ENCODE measurements around the gene PHEX.
A peak's percentile ranks its signal among the peaks of the same experiment; 100 is the strongest.

PHEX gene

DNA sequence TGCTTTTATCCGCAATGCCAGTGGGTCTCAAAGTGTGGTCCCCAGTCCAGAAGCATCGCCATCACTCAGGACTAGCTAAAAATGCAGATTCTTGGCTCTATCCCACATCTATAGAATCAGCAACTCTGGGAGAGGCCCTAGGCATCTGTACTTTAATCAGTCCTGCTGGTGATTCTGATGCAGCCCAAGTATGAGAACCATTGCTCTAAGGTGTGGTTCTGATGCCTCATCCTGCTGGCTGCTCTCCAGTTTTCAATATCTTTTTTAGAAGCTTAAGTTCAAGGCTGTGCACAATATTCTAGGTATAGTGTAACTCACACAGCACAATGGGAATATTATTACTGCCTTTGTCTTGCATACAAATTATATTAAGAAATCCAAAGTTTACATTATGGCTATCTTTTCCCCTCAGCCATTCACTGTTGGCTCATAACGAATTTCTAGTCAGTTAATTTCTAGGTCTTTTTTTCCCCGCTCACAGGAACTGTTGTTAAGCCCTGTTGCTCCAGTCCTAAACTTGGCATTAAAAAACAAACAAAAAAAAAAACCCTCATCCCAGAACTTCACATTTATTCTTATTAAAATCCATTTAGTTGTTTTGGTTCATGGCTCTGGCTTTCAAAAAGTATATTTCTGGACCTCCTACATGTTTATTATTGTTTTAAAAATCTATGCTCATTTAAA lies 109.1 kb downstream of the PHEX start:
- TF ChIP-seq, protein P1, sequence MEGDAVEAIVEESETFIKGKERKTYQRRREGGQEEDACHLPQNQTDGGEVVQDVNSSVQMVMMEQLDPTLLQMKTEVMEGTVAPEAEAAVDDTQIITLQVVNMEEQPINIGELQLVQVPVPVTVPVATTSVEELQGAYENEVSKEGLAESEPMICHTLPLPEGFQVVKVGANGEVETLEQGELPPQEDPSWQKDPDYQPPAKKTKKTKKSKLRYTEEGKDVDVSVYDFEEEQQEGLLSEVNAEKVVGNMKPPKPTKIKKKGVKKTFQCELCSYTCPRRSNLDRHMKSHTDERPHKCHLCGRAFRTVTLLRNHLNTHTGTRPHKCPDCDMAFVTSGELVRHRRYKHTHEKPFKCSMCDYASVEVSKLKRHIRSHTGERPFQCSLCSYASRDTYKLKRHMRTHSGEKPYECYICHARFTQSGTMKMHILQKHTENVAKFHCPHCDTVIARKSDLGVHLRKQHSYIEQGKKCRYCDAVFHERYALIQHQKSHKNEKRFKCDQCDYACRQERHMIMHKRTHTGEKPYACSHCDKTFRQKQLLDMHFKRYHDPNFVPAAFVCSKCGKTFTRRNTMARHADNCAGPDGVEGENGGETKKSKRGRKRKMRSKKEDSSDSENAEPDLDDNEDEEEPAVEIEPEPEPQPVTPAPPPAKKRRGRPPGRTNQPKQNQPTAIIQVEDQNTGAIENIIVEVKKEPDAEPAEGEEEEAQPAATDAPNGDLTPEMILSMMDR (IDR thresholded peaks at IDR 0.05; ENCODE audit: low read depth, low read length), result no peak
- H3K4me3 ChIP-seq (replicated peaks in 1 of 2; ENCODE audit: low read depth in 2 of 2, low read length in 2 of 2), result no peak overlapping the region
- DNase-seq (ENCODE audit: low read depth in 2 of 2), result peak in 1 of 2 donors; percentile 4

DNA sequence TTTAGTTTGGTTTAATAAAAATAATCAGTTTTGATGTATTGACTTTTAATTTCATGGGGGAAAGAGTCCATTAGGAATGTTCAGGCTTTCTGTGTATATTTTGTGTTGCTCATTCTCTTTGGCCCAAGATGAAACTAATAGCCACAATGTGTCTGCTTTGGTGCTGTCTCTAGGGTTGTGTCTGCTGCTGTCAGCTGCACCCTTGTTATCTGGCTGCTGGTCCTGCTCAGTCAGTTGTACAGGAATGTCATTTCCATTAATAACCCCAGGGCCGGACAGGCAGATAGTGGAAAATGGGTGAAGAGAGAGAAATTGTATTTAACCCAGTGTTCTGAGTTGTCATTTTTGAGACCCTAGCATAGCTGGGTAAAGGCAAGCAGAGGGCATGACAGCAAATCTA lies 115.1 kb downstream of the PHEX start:
- H3K4me3 ChIP-seq (replicated peaks in 1 of 2; ENCODE audit: low read depth in 2 of 2, low read length in 2 of 2), result no peak overlapping the region
- no peak for DNase-seq (ENCODE audit: low read depth in 2 of 2)
- TF ChIP-seq, protein P1 (IDR thresholded peaks at IDR 0.05; ENCODE audit: low read depth, low read length), result no peak

DNA sequence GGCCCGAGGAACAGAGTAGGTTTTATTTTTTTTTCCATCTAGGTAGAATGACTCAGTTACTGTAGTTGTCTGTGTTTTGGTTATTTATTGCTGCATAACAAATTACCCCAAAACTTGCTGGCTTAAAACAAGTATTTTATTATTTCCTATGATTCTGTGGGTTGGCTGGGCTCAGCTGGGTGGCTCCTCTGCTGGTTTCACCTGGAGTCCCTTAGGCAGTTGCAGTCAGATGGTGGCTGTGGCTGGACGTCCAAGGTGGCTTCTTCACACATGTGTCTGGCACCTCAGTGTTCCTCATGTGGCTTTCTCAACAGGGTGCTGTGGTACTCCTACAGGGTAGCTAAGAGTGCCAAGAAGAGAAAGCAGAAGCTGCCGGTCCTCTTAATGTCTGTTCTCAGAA lies 115.8 kb downstream of the PHEX start:
- TF ChIP-seq, protein P1 (IDR thresholded peaks at IDR 0.05; ENCODE audit: low read depth, low read length), result no peak
- no peak for DNase-seq (ENCODE audit: low read depth in 2 of 2)

DNA sequence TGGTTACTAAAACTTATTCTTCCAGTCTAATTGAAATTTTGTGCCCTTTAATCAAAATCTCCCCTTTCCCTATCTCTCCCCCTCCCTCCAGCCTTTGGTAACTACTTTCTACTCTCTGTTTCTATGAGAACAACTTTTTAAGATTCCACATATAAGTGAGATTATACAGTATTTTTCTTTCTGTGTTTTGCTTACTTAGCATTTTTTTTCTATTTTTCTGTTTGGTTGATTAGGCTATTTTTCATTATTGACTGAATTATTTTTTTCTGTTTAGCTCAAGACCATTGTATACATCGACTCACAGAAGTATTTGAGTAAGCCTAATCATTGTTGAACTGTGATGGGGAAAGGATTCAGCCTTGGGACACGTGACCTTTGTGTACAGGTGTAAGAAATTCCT lies 116.4 kb downstream of the PHEX start:
- no peak overlapping the region for H3K4me3 ChIP-seq (replicated peaks in 1 of 2; ENCODE audit: low read depth in 2 of 2, low read length in 2 of 2)
- no peak for DNase-seq (ENCODE audit: low read depth in 2 of 2)
- TF ChIP-seq, protein P1 (IDR thresholded peaks at IDR 0.05; ENCODE audit: low read depth, low read length), result no peak

More for the DNA sequence above, 115.8 kb downstream of the PHEX start:
- no peak overlapping the region for H3K4me3 ChIP-seq (replicated peaks in 1 of 2; ENCODE audit: low read depth in 2 of 2, low read length in 2 of 2)

DNA sequence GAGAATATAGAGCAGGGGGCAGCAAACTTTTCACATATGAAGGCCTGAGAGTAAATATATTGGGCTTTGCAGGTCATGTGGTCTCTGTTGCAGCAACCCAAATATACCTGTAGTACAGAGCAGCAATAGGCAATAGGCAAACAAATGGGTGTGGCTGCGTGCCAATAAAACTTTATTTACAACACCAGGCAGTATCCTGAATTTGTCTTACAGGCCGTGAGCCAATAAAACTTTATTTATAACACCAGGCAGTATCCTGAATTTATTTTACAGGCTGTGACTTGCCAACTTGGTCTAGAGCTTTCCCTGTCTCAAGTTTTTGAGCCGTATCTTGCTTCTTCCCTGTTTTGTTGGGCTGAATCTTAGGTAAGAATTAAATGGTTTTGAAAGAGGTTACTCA lies 118.2 kb downstream of the PHEX start:
- DNase-seq (ENCODE audit: low read depth in 2 of 2), result no peak
- H3K4me3 ChIP-seq (replicated peaks in 1 of 2; ENCODE audit: low read depth in 2 of 2, low read length in 2 of 2), result no peak overlapping the region
- TF ChIP-seq, protein P1 (IDR thresholded peaks at IDR 0.05; ENCODE audit: low read depth, low read length), result no peak

DNA sequence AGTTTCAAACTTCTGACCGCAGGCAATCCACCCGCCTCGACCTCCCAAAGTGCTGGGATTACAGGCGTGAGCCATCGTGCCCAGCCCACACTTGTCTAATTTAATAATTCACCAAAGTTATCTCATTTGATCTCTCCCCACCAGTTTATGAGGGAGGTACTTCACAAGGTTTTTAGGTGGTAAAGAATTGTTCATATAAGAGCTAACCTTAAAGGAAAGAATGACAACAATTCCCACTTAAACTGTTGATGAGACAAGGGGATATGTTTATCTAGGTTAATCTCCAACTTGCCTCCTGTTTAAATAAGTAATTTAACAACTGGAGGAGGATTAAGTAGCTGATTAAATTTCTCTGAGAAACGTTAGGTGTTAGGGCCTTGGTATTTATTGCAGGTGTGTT lies 123.0 kb downstream of the PHEX start:
- TF ChIP-seq, protein P1 (IDR thresholded peaks at IDR 0.05; ENCODE audit: low read depth, low read length), result no peak
- DNase-seq (ENCODE audit: low read depth in 2 of 2), result no peak
- H3K4me3 ChIP-seq (replicated peaks in 1 of 2; ENCODE audit: low read depth in 2 of 2, low read length in 2 of 2), result no peak overlapping the region

DNA sequence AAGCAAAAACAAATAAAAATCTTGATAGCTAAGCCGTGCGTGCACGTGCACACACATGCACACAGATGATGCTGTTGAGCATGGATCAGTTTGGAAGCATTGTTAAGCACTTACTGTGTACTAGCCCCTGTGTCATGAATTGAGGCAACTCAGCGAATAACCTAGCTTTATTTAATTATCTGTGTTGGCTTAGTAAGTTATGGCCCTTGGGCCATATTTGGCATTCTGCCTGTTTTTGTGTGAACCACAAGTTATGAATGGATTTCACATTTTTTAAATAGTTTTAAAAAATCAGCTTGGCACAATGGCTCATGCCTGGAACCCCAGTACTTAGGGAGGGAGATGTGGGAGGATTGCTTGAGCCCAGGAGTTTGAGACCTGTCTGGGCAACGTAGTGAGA lies 126.9 kb downstream of the PHEX start:
- H3K4me3 ChIP-seq (replicated peaks in 1 of 2; ENCODE audit: low read depth in 2 of 2, low read length in 2 of 2), result no peak overlapping the region
- TF ChIP-seq, protein P1 (IDR thresholded peaks at IDR 0.05; ENCODE audit: low read depth, low read length), result no peak
- DNase-seq (ENCODE audit: low read depth in 2 of 2), result peak; percentile 65 to 69
